ENCODE measurements around the gene ARID5B. TPM values are rescaled to one million over a fixed set of nuclear protein-coding genes. Genes with fewer than 3 reads are reported as not detected.

ARID5B gene
- total RNA-seq, 4 donors from 2014 or later, result 17.7 to 54.6 (median 34.8) TPM

- intact Hi-C loops (cut with DNase I; ENCODE audit: low total_unique reads), result loop anchor here (5.0 kb wide), 1 partner anchor 48 kb away; no protein-coding TSS in a partner anchor
- H3K27me3 ChIP-seq, result no peaks in the 10 kb centered on the region
- peak overlapping the region; percentile 27 to 50 (median 30) for H3K4me3 ChIP-seq
- H3K27ac ChIP-seq, result peak overlapping the region; percentile 85 to 92 (median 89)
- H3K36me3 ChIP-seq, result no peaks in the 10 kb centered on the region
- peaks cover 39 to 82% (median 53%) of the 10 kb centered on the region in 4 donors for H3K4me1 ChIP-seq
- TF ChIP-seq EP300 (IDR thresholded peaks at IDR 0.05; ENCODE audit: low read depth) (no peak), CTCF (IDR thresholded peaks at IDR 0.05) (peak in 1 of 5 experiments; percentile 12)
- no peak for DNase-seq
- in situ Hi-C loops (cut with MboI; ENCODE audit: low pct_ligation_motif_present in 1 of 4, low pct_unique_long_range_greater_than_20kb in 1 of 4, low sequenced_read_pairs in 3 of 4), result loop anchor here (10.0 kb wide), 4 partner anchors 145 to 195 kb away; partner anchors contain the start of gene ARID5B (in 3 of the 4)
- WGBS, 2 donors (ENCODE audit: low coverage in 1 of 2), result 15 to 23% methylated on average over 2 of the region's 2 CpGs
- no peaks in the 10 kb centered on the region for H3K9me3 ChIP-seq
These were observed 148.3 kb downstream of the ARID5B start for GRCh38 chr10:62049624-62050345.

GRCh38 chr10:62050346-62050892 lies 148.9 kb downstream of the ARID5B start:
- Histone ChIP-seq H3K36me3 (no peaks in the 10 kb centered on the region), H3K27me3 (no peaks in the 10 kb centered on the region), H3K4me3 (peak overlapping the region; percentile 27 to 50 (median 30)), H3K9me3 (no peaks in the 10 kb centered on the region), H3K4me1 (peaks cover 33 to 82% (median 50%) of the 10 kb centered on the region in 4 donors), H3K27ac (peak overlapping the region; percentile 85 to 92 (median 89))
- intact Hi-C loops (cut with DNase I; ENCODE audit: low total_unique reads), result no loop called here
- 36 to 44% methylated on average over 5 of the region's 5 CpGs for WGBS, 2 donors (ENCODE audit: low coverage in 1 of 2)
- in situ Hi-C loops (cut with MboI; ENCODE audit: low pct_ligation_motif_present in 1 of 4, low pct_unique_long_range_greater_than_20kb in 1 of 4, low sequenced_read_pairs in 3 of 4), result no loop called here
- no peak for TF ChIP-seq POLR2A (IDR thresholded peaks at IDR 0.05)
- TF ChIP-seq EP300 (IDR thresholded peaks at IDR 0.05; ENCODE audit: low read depth), result no peak
- no peak for TF ChIP-seq CTCF (IDR thresholded peaks at IDR 0.05)
- no peak for TF ChIP-seq POLR2AphosphoS5 (IDR thresholded peaks at IDR 0.05)
- DNase-seq, result no peak

- in situ Hi-C loops (cut with MboI; ENCODE audit: low pct_ligation_motif_present in 1 of 4, low pct_unique_long_range_greater_than_20kb in 1 of 4, low sequenced_read_pairs in 3 of 4), result no loop called here
- peak overlapping the region; percentile 27 to 50 (median 30) for H3K4me3 ChIP-seq
These were observed 149.5 kb downstream of the ARID5B start for GRCh38 chr10:62050893-62051433.

More at GRCh38 chr10:62050893-62051433, 149.5 kb downstream of the ARID5B start:
- intact Hi-C loops (cut with DNase I; ENCODE audit: low total_unique reads), result no loop called here
- peak; percentile 50 for DNase-seq
- Histone ChIP-seq H3K27ac (peak overlapping the region; percentile 85 to 92 (median 89)), H3K36me3 (no peaks in the 10 kb centered on the region), H3K27me3 (no peaks in the 10 kb centered on the region), H3K9me3 (no peaks in the 10 kb centered on the region), H3K4me1 (peaks cover 29 to 82% (median 49%) of the 10 kb centered on the region in 4 donors)
- TF ChIP-seq POLR2A (IDR thresholded peaks at IDR 0.05), result peak; percentile 54
- TF ChIP-seq POLR2AphosphoS5 (IDR thresholded peaks at IDR 0.05), result peak; percentile 73 to 81 (median 79)
- no peak for TF ChIP-seq EP300 (IDR thresholded peaks at IDR 0.05; ENCODE audit: low read depth)
- TF ChIP-seq CTCF (IDR thresholded peaks at IDR 0.05), result no peak
- 30 to 48% methylated on average over 9 of the region's 9 CpGs for WGBS, 2 donors (ENCODE audit: low coverage in 1 of 2)

All from transverse colon (tissue), 4 donors.